ENCODE results near the gene ADGRV1.

The ADGRV1 gene

GRCh38 chr5:91106842-91107511 lies 548.4 kb downstream of the ADGRV1 start:
- Histone ChIP-seq H3K9me3 (ENCODE audit: control insufficient read depth in 2 of 2, low read length in 2 of 2) (no peaks in the 10 kb centered on the region), H3K9ac (ENCODE audit: low read length in 2 of 2) (no peak overlapping the region), H3K4me1 (ENCODE audit: control insufficient read depth, insufficient read depth, low read length) (peaks cover 6% of the 10 kb centered on the region), H3K4me3 (ENCODE audit: low read length in 2 of 2) (no peak overlapping the region), H3K27me3 (ENCODE audit: control insufficient read depth in 1 of 2, insufficient read depth in 2 of 2, low read length in 2 of 2) (no peaks in the 10 kb centered on the region), H3K36me3 (ENCODE audit: control insufficient read depth in 2 of 2, insufficient read depth in 2 of 2, low read length in 2 of 2) (no peaks in the 10 kb centered on the region), H3K27ac (ENCODE audit: low read length) (no peak overlapping the region)

GRCh38 chr5:91109634-91110033 lies 551.0 kb downstream of the ADGRV1 start:
- no peaks in the 10 kb centered on the region for H3K27me3 ChIP-seq (ENCODE audit: control insufficient read depth in 1 of 2, insufficient read depth in 2 of 2, low read length in 2 of 2)
- H3K9me3 ChIP-seq (ENCODE audit: control insufficient read depth in 2 of 2, low read length in 2 of 2): no peaks in the 10 kb centered on the region
- H3K27ac ChIP-seq (ENCODE audit: low read length): no peak overlapping the region
- H3K36me3 ChIP-seq (ENCODE audit: control insufficient read depth in 2 of 2, insufficient read depth in 2 of 2, low read length in 2 of 2): no peaks in the 10 kb centered on the region
- H3K9ac ChIP-seq (ENCODE audit: low read length in 2 of 2): no peak overlapping the region
- no peak overlapping the region for H3K4me3 ChIP-seq (ENCODE audit: low read length in 2 of 2)
- H3K4me1 ChIP-seq (ENCODE audit: control insufficient read depth, insufficient read depth, low read length): peaks cover 11% of the 10 kb centered on the region

- Histone ChIP-seq H3K27ac (ENCODE audit: low read length) (no peak overlapping the region), H3K9me3 (ENCODE audit: control insufficient read depth in 2 of 2, low read length in 2 of 2) (no peaks in the 10 kb centered on the region), H3K4me1 (ENCODE audit: control insufficient read depth, insufficient read depth, low read length) (peaks cover 13% of the 10 kb centered on the region), H3K27me3 (ENCODE audit: control insufficient read depth in 1 of 2, insufficient read depth in 2 of 2, low read length in 2 of 2) (no peaks in the 10 kb centered on the region), H3K4me3 (ENCODE audit: low read length in 2 of 2) (no peak overlapping the region), H3K36me3 (ENCODE audit: control insufficient read depth in 2 of 2, insufficient read depth in 2 of 2, low read length in 2 of 2) (no peaks in the 10 kb centered on the region), H3K9ac (ENCODE audit: low read length in 2 of 2) (no peak overlapping the region)
Measured at GRCh38 chr5:91110686-91111085, 552.1 kb downstream of the ADGRV1 start.

- Histone ChIP-seq H3K4me1 (ENCODE audit: control insufficient read depth, insufficient read depth, low read length) (peaks cover 13% of the 10 kb centered on the region), H3K9me3 (ENCODE audit: control insufficient read depth in 2 of 2, low read length in 2 of 2) (no peaks in the 10 kb centered on the region), H3K27ac (ENCODE audit: low read length) (no peak overlapping the region), H3K4me3 (ENCODE audit: low read length in 2 of 2) (no peak overlapping the region), H3K36me3 (ENCODE audit: control insufficient read depth in 2 of 2, insufficient read depth in 2 of 2, low read length in 2 of 2) (no peaks in the 10 kb centered on the region), H3K9ac (ENCODE audit: low read length in 2 of 2) (no peak overlapping the region), H3K27me3 (ENCODE audit: control insufficient read depth in 1 of 2, insufficient read depth in 2 of 2, low read length in 2 of 2) (no peaks in the 10 kb centered on the region)
Measured at GRCh38 chr5:91111473-91112238, 553.1 kb downstream of the ADGRV1 start.

GRCh38 chr5:91114658-91115057 lies 556.1 kb downstream of the ADGRV1 start:
- Histone ChIP-seq H3K27ac (ENCODE audit: low read length) (peak overlapping the region; percentile 41), H3K4me3 (ENCODE audit: low read length in 2 of 2) (no peak overlapping the region), H3K9ac (ENCODE audit: low read length in 2 of 2) (no peak overlapping the region)

GRCh38 chr5:91118354-91118753 lies 559.8 kb downstream of the ADGRV1 start:
- no peaks in the 10 kb centered on the region for H3K36me3 ChIP-seq (ENCODE audit: control insufficient read depth in 2 of 2, insufficient read depth in 2 of 2, low read length in 2 of 2)
- H3K9me3 ChIP-seq (ENCODE audit: control insufficient read depth in 2 of 2, low read length in 2 of 2): no peaks in the 10 kb centered on the region
- H3K4me1 ChIP-seq (ENCODE audit: control insufficient read depth, insufficient read depth, low read length): peaks cover 28% of the 10 kb centered on the region
- no peak overlapping the region for H3K9ac ChIP-seq (ENCODE audit: low read length in 2 of 2)
- H3K27ac ChIP-seq (ENCODE audit: low read length): no peak overlapping the region
- no peaks in the 10 kb centered on the region for H3K27me3 ChIP-seq (ENCODE audit: control insufficient read depth in 1 of 2, insufficient read depth in 2 of 2, low read length in 2 of 2)
- H3K4me3 ChIP-seq (ENCODE audit: low read length in 2 of 2): no peak overlapping the region

More at GRCh38 chr5:91114658-91115057, 556.1 kb downstream of the ADGRV1 start:
- Histone ChIP-seq H3K9me3 (ENCODE audit: control insufficient read depth in 2 of 2, low read length in 2 of 2) (no peaks in the 10 kb centered on the region), H3K4me1 (ENCODE audit: control insufficient read depth, insufficient read depth, low read length) (peaks cover 22% of the 10 kb centered on the region), H3K36me3 (ENCODE audit: control insufficient read depth in 2 of 2, insufficient read depth in 2 of 2, low read length in 2 of 2) (no peaks in the 10 kb centered on the region), H3K27me3 (ENCODE audit: control insufficient read depth in 1 of 2, insufficient read depth in 2 of 2, low read length in 2 of 2) (no peaks in the 10 kb centered on the region)

GRCh38 chr5:91118796-91119195 lies 560.2 kb downstream of the ADGRV1 start:
- Histone ChIP-seq H3K36me3 (ENCODE audit: control insufficient read depth in 2 of 2, insufficient read depth in 2 of 2, low read length in 2 of 2) (no peaks in the 10 kb centered on the region), H3K27ac (ENCODE audit: low read length) (peak overlapping the region; percentile 8)

GRCh38 chr5:91119217-91119616 lies 560.6 kb downstream of the ADGRV1 start:
- H3K9me3 ChIP-seq (ENCODE audit: control insufficient read depth in 2 of 2, low read length in 2 of 2): no peaks in the 10 kb centered on the region
- H3K4me1 ChIP-seq (ENCODE audit: control insufficient read depth, insufficient read depth, low read length): peaks cover 32% of the 10 kb centered on the region
- no peak overlapping the region for H3K9ac ChIP-seq (ENCODE audit: low read length in 2 of 2)
- H3K36me3 ChIP-seq (ENCODE audit: control insufficient read depth in 2 of 2, insufficient read depth in 2 of 2, low read length in 2 of 2): no peaks in the 10 kb centered on the region
- H3K27ac ChIP-seq (ENCODE audit: low read length): peak overlapping the region; percentile 8
- H3K4me3 ChIP-seq (ENCODE audit: low read length in 2 of 2): no peak overlapping the region
- no peaks in the 10 kb centered on the region for H3K27me3 ChIP-seq (ENCODE audit: control insufficient read depth in 1 of 2, insufficient read depth in 2 of 2, low read length in 2 of 2)

More at GRCh38 chr5:91118796-91119195, 560.2 kb downstream of the ADGRV1 start:
- H3K4me1 ChIP-seq (ENCODE audit: control insufficient read depth, insufficient read depth, low read length): peaks cover 30% of the 10 kb centered on the region
- H3K27me3 ChIP-seq (ENCODE audit: control insufficient read depth in 1 of 2, insufficient read depth in 2 of 2, low read length in 2 of 2): no peaks in the 10 kb centered on the region
- H3K9me3 ChIP-seq (ENCODE audit: control insufficient read depth in 2 of 2, low read length in 2 of 2): no peaks in the 10 kb centered on the region
- no peak overlapping the region for H3K4me3 ChIP-seq (ENCODE audit: low read length in 2 of 2)
- H3K9ac ChIP-seq (ENCODE audit: low read length in 2 of 2): no peak overlapping the region

- Histone ChIP-seq H3K9me3 (ENCODE audit: control insufficient read depth in 2 of 2, low read length in 2 of 2) (no peaks in the 10 kb centered on the region), H3K4me1 (ENCODE audit: control insufficient read depth, insufficient read depth, low read length) (peaks cover 28% of the 10 kb centered on the region), H3K9ac (ENCODE audit: low read length in 2 of 2) (no peak overlapping the region), H3K4me3 (ENCODE audit: low read length in 2 of 2) (no peak overlapping the region), H3K27ac (ENCODE audit: low read length) (peak overlapping the region; percentile 50), H3K27me3 (ENCODE audit: control insufficient read depth in 1 of 2, insufficient read depth in 2 of 2, low read length in 2 of 2) (no peaks in the 10 kb centered on the region), H3K36me3 (ENCODE audit: control insufficient read depth in 2 of 2, insufficient read depth in 2 of 2, low read length in 2 of 2) (no peaks in the 10 kb centered on the region)
Measured at GRCh38 chr5:91119981-91120850, 561.6 kb downstream of the ADGRV1 start.

- peak overlapping the region; percentile 50 for H3K27ac ChIP-seq (ENCODE audit: low read length)
Measured at GRCh38 chr5:91121347-91121993, 562.9 kb downstream of the ADGRV1 start.

More at GRCh38 chr5:91121347-91121993, 562.9 kb downstream of the ADGRV1 start:
- no peaks in the 10 kb centered on the region for H3K27me3 ChIP-seq (ENCODE audit: control insufficient read depth in 1 of 2, insufficient read depth in 2 of 2, low read length in 2 of 2)
- peaks cover 35% of the 10 kb centered on the region for H3K4me1 ChIP-seq (ENCODE audit: control insufficient read depth, insufficient read depth, low read length)
- no peaks in the 10 kb centered on the region for H3K9me3 ChIP-seq (ENCODE audit: control insufficient read depth in 2 of 2, low read length in 2 of 2)
- no peaks in the 10 kb centered on the region for H3K36me3 ChIP-seq (ENCODE audit: control insufficient read depth in 2 of 2, insufficient read depth in 2 of 2, low read length in 2 of 2)
- no peak overlapping the region for H3K4me3 ChIP-seq (ENCODE audit: low read length in 2 of 2)
- H3K9ac ChIP-seq (ENCODE audit: low read length in 2 of 2): no peak overlapping the region

Data from stomach smooth muscle (tissue), 2 donors.